Stimulated activated CD8-positive, alpha-beta memory T cell treated with anti-CD3 and anti-CD28 coated beads, Interleukin-12 subunit alpha, Interleukin-12 subunit beta, amount 100 ng/mL, for 1 hour (primary cell): Measurements from ENCODE around the gene PCSK6.
"Not testable (repeated sequence)": the region's sequence is repeated elsewhere in the genome, so short reads cannot be mapped to it uniquely, and the experiment has no call there.

Experiments
- DNase-seq: peaks from one replicate; pipeline ENCODE4 v3.0.0-alpha.2; 2020; ENCODE audit warnings: low read depth

PCSK6 gene

DNA sequence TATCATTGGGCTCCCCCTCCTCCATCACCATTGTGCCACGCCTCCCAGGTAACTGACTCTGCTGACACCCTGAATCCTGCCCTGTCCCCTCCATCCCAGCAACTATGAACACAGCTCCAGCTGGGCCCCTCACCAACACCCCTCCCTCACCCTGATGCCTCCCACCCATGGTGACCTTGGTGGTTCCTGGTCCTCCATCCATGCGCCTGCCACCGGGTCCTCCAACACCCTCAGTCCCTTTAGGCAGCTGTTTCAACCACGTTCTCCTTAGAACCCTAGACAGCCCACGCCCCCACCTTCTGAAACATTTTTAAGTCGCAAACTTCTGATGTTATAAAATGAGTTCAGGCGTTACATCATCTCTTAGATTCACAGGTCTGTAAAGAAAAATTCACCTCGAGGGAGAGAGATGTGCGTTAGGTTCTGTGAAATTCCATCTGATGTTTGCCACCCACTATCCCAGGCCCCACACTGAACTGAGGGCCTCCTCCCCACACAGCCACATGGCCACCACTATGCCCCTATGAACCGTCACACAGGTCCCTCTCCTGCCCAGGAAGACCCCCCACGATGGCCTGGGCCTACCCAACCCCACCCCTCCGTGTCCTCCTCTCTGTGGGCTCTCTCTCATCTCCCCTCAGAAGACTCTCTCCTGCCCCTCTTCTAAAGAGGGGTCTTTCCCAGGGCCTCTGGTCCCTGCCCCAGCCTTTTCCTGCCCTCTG is 29.8 kb downstream of the PCSK6 start:
- no peak for DNase-seq

DNA sequence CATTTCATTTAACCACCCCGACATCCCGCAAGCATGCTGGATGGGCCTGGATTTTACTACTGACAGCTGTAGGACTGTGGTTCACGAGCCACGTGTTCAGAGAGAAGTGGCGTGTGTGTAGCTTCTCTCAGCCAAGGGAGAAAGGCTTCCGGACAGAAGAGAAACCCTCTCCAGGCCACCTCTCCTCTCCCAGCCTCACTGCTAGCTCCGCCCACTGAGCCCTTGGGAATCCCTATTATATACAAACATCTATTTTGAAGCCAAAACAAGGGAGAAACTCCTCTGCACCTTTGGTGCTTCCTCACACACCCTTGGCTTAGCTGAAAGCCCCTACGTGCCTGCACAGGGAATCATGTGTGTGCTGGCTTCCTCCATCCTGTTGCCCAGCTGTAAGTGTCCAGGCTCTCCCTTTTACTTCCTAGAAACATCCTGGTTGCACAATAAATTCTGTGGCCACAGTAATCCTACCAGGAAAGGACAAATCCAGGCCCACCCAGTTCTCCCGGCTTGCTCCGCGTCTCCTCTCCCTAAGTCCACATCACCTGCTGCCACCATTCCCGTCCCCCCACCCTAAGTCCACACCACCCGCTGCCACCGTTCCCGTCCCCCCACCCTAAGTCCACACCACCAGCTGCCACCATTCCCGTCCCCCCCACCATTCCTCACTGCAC is 30.5 kb downstream of the PCSK6 start:
- no peak for DNase-seq

GRCh38 chr15:101458158-101458900 is 31.2 kb downstream of the PCSK6 start:
- DNase-seq = no peak

- DNase-seq = no peak
These were observed 31.8 kb downstream of the PCSK6 start for GRCh38 chr15:101457696-101458095.

DNA sequence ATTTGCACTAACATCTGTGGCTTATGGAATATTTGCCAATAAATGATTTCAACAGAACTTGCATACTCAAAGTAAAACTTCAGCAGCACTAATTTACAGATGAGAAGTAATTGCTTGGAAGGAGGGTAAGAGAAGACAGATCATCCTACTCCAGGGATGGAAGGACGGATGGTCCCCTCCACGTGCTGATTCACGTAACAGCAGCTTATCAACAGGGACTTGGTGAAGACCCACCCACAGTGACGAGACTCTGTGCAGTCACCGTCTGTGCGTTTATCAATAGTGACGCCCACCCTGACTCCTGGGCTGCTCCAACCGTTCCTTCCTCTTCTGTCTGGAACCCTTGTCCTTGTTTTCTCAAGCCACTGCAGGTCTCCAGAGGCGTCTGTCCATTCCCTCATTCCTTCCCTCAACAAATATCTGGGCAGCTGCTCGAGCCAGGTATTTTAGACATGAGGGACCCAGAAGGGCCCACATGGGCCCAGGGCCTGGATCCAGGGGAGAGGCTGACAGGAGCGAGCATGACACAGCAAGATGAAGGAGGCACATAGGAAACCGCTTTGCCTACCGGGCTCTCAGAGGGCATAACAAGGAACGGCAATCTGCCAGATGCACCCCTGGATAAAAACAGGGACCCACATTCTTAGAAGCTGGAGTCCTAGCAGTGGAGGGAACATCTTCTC is 33.3 kb downstream of the PCSK6 start:
- no peak for DNase-seq

DNA sequence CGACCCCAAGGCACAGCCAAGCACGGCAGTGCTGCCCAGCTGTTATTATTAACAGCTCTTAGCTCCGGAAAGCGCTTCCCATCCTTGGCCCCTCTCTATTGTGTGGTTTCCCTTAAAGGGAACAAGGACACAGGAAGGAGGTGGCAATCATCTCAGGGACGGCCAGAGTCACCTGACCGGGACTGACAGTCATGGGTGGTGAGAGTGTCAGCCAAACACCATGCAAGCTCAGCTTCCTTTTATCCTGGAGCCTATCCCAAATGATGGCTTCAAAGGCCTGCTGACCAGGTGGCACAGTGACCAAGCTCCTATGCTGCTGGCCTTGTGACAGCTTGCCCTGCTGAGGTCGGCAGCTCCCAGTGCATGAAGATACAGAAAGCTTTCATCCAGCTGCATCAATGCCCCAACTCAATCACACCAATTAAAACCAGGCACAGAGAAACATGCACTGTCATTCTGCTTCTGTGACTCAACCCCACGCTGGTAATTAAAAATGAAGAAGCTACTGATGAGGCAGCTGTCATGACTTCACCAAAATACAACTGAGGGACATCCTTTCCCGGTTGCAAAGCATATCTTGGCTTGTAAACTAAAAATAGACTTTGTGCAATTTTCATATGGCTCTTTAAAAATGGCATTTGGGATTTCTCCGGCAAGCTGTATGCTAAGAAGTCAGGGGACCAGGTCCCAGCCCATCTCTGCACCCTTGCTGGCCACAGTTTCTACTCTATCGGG is 34.0 kb downstream of the PCSK6 start:
- no peak for DNase-seq

DNA sequence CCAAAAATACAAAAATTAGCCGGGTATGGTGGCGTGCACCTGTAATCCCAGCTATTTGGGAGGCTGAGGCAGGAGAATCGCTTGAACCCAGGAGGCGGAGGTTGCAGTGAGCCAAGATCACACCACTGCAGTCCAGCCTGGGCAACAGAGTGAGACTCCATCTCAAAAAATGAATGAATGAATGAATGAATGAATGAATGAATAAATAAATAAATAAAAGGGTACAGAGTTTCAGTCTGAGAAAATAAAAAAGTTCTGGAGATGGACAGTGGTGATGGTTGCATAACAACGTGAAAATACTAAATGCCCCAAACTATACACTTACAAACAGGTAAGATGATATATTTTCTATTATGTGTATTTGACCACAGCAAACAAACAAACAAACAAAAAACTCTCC is 34.7 kb downstream of the PCSK6 start:
- DNase-seq = not testable (repeated sequence)

- no peak for DNase-seq
These were observed 35.1 kb downstream of the PCSK6 start for GRCh38 chr15:101454365-101454764.

GRCh38 chr15:101453123-101454120 is 36.1 kb downstream of the PCSK6 start:
- DNase-seq = no peak

DNA sequence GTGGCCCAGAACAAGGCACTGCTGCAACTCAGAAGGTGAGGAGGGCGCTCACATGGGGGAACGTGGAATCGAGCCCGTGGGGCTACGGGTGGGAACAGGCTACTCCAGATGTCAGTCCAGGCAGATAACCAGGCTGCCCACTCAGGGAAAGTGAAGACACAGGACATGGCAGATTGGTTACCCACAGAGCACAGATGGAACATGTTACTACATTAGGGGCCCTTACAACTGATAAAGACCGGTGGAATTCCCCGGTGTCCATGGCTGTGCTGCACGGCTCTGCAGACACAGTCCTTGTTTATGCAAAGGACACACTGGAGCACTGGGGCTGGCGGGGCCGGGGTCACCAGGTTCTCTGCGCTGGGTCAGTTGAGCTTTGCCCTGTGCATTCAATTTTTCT is 36.9 kb downstream of the PCSK6 start:
- DNase-seq = no peak

- DNase-seq = no peak
These were observed 37.7 kb downstream of the PCSK6 start for GRCh38 chr15:101451846-101452245.

- no peak for DNase-seq
These were observed 38.2 kb downstream of the PCSK6 start for GRCh38 chr15:101451266-101451799.

DNA sequence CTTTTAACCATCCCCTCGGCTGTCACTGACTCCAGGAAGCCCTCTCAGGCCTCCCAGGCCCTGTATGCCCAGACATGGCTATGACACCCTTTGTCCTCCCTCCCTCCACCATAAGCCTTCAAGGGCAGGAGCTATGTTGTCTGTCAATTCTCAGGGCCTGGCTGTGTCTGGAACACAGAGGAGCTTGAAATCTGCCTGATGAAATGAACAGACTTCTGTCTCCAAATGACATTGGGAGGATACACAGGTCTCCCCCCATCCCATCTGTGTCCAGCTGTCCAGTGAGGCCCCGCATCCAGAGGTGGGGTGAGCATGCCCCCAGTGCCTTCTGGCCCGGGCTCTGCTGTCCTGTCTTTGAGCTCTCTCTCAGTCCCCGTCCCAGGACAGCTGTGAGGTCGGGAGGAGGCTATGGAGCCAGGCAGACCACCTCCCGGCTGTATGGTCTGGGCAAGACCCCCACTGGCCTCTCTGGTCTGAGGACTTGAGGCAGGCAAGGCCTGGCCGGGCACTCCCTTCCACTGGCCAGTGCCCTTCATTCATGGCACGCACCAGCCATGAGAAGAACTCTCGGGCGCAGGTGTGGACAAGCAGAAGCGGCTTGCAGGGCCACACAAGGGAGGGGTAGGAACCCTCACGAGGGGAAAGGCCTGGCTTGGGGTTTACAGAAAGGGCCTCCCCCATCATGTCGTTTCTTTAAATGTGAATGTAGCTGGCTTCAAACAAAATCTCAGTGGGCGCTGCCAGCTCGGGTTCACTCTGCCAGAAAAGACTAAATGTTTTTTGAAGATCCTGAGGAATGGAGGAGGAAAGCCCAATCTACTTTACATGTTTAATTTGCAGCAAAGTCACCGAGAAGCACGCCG is 38.9 kb downstream of the PCSK6 start:
- no peak for DNase-seq

- no peak for DNase-seq
These were observed 39.8 kb downstream of the PCSK6 start for GRCh38 chr15:101449471-101450402.

DNA sequence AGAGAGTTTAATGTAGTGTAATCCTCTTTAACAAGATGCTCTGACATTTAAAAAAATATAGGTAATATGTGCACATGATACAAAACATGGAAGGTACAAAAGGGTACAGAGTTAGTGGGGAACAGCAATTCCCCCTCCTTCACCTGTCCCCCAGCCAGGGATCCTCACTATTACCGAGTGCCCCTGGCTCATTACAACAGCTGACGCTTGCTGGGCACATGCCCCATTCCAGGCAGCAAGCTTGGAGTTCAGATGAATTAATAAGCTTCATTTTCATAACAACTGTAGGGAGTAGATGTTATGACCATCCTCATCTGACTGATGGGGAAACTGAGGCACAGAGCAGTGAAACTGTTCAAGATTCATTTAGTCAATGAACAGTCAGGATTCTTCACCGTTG is 41.2 kb downstream of the PCSK6 start:
- no peak for DNase-seq

DNA sequence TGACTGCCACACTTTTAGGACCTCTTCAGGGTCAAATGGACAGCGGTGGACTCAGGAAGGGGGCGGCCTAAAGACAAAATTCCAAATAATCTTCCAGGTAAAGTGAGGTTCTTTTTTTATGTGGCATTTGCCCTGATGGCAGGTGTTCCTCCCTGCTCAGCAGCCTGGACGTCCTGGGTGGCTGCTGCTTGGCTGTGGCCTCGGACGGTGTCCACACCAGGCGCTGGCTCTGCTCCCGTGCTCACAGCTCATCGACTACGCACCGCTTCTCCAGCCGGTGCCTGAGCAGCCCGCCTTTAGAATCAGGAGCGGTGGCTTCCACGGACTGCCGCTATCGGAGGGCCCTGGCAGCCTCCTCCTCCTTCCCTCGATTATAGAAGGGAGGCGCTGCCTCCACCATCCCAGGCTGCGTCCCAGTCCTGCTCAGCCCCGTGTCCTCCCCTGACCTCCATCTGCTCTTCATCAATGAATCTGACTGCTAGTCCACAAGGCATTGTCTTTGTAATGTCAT is 41.9 kb downstream of the PCSK6 start:
- no peak for DNase-seq

DNA sequence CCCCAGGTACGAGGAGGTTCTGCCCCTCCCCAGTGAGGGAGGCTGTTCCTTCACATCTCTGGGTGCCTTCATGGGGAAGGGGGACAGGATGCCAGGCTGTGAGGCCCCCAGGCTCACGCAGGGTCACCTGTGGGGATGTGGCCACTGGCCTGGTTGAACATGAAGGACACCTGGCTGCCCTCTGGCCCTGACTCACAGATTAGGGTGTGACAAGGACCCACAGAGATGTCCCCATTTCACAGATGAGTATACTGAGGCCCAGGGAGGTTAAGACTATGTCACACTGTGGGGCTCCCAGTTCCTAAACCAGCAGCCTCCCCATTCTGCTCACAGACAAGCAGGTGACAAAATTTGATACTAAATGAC is 42.4 kb downstream of the PCSK6 start:
- DNase-seq = no peak
